ENCODE data around the gene TRPV5.

TRPV5 gene

GRCh38 chr7:142942746-142943145 lies 9.2 kb upstream of the TRPV5 start:
- DNase-seq (ENCODE audit: low read depth): no peak
- no peak overlapping the region for H3K4me3 ChIP-seq (ENCODE audit: control insufficient read depth, low read depth, low read length)
- TF ChIP-seq CTCF (IDR thresholded peaks at IDR 0.05; ENCODE audit: control insufficient read depth, insufficient read depth, low read depth, low read length, missing control alignments): no peak

GRCh38 chr7:142941541-142941940 lies 8.0 kb upstream of the TRPV5 start:
- DNase-seq (ENCODE audit: low read depth): no peak
- no peak for TF ChIP-seq CTCF (IDR thresholded peaks at IDR 0.05; ENCODE audit: control insufficient read depth, insufficient read depth, low read depth, low read length, missing control alignments)

GRCh38 chr7:142940966-142941535 lies 7.5 kb upstream of the TRPV5 start:
- no peak for DNase-seq (ENCODE audit: low read depth)
- no peak overlapping the region for H3K4me3 ChIP-seq (ENCODE audit: control insufficient read depth, low read depth, low read length)
- TF ChIP-seq CTCF (IDR thresholded peaks at IDR 0.05; ENCODE audit: control insufficient read depth, insufficient read depth, low read depth, low read length, missing control alignments): no peak

More at GRCh38 chr7:142941541-142941940, 8.0 kb upstream of the TRPV5 start:
- no peak overlapping the region for H3K4me3 ChIP-seq (ENCODE audit: control insufficient read depth, low read depth, low read length)

- TF ChIP-seq CTCF (IDR thresholded peaks at IDR 0.05; ENCODE audit: control insufficient read depth, insufficient read depth, low read depth, low read length, missing control alignments): peak; percentile 5
- no peak within 1 kb of the TSS for H3K4me3 ChIP-seq (ENCODE audit: control insufficient read depth, low read depth, low read length)
- no peak for DNase-seq (ENCODE audit: low read depth)
These were observed 5.8 kb upstream of the TRPV5 start, which contains the start of gene LLCFC1 for GRCh38 chr7:142939226-142939910. Gene LLCFC1, plus strand, starts transcription at chr7:142939484. Its CDS starts 138 bp downstream, at chr7:142939622.

GRCh38 chr7:142938611-142939010 lies 5.1 kb upstream of the TRPV5 start:
- no peak overlapping the region for H3K4me3 ChIP-seq (ENCODE audit: control insufficient read depth, low read depth, low read length)
- no peak for TF ChIP-seq CTCF (IDR thresholded peaks at IDR 0.05; ENCODE audit: control insufficient read depth, insufficient read depth, low read depth, low read length, missing control alignments)
- no peak for DNase-seq (ENCODE audit: low read depth)

- TF ChIP-seq CTCF (IDR thresholded peaks at IDR 0.05; ENCODE audit: control insufficient read depth, insufficient read depth, low read depth, low read length, missing control alignments): no peak
- DNase-seq (ENCODE audit: low read depth): no peak
- no peak overlapping the region for H3K4me3 ChIP-seq (ENCODE audit: control insufficient read depth, low read depth, low read length)
These were observed 2.5 kb upstream of the TRPV5 start for GRCh38 chr7:142935941-142936565.

All from AG09309 (cell line).